IPS-20b (cell line): ENCODE results near the gene ADGRF1.
"Not testable (repeated sequence)": the region's sequence is repeated elsewhere in the genome, so short reads cannot be mapped to it uniquely, and the experiment has no call there.

Source experiments
- H3K27ac ChIP-seq: one replicate; pipeline ENCODE4 v1.5.1; 2013; ENCODE audit warnings: low read length
- H3K27me3 ChIP-seq: 2 replicates; pipeline ENCODE4 v1.6.1; 2013; ENCODE audit warnings: mild to moderate bottlenecking, low read length, inconsistent platforms; ENCODE audit not compliant: insufficient read depth
- H3K36me3 ChIP-seq: 2 replicates; pipeline ENCODE4 v1.6.1; 2013; ENCODE audit warnings: low read depth, mild to moderate bottlenecking, inconsistent platforms, low read length, moderate library complexity; ENCODE audit not compliant: insufficient read depth
- H3K4me1 ChIP-seq: 2 replicates; pipeline ENCODE4 v1.6.1; 2013; ENCODE audit warnings: mild to moderate bottlenecking, control low read depth, inconsistent platforms, low read length, moderate library complexity; ENCODE audit not compliant: insufficient read depth
- H3K4me3 ChIP-seq: 2 replicates; pipeline ENCODE4 v1.5.1; 2013; ENCODE audit warnings: mild to moderate bottlenecking, low read length, inconsistent platforms
- H3K9ac ChIP-seq: 2 replicates; pipeline ENCODE4 v1.6.1; 2013; ENCODE audit warnings: low read depth, mild to moderate bottlenecking, inconsistent platforms, low read length, moderate library complexity
- H3K9me3 ChIP-seq: 2 replicates; pipeline ENCODE4 v1.6.1; 2013; ENCODE audit warnings: mild to moderate bottlenecking, low read depth, low read length, inconsistent platforms; ENCODE audit not compliant: insufficient read depth

ADGRF1 gene

DNA sequence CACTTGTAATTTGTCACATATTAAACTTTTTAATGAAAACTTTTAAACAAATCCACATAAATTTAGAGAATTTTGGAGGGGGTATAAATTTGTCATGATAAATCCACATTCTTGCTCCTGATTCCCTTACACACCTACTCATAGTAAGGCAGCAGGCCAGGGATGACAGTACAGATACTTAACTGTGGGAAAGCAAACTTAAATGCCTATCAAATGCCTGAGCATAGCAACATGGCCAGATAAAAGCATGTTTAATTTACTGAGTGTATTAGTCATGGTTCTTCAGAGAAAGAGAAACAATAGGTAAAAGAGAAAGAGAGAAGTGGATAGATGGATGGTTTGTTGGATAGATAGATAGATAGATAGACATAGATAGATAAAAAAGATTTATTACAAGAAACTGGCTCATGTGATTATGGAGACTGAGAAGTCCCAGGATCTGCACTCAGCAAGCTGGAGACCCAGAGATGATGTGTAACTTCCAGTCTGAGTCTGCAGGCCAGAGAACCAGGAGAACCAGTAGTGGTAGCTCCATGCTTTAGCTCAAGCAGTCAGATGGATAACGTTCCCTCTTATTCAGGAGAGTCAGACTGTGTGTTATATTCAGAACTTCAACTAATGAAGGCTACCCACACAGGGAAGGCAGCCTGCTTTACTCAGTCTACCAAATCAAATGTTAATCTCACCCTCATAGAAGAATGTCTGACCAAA lies 15.9 kb upstream of the ADGRF1 start:
- Histone ChIP-seq H3K9me3 (no peaks in the 10 kb centered on the region), H3K36me3 (no peaks in the 10 kb centered on the region), H3K27me3 (no peaks in the 10 kb centered on the region), H3K9ac (no peak overlapping the region), H3K4me1 (no peaks in the 10 kb centered on the region), H3K27ac (no peak overlapping the region), H3K4me3 (no peak overlapping the region)

DNA sequence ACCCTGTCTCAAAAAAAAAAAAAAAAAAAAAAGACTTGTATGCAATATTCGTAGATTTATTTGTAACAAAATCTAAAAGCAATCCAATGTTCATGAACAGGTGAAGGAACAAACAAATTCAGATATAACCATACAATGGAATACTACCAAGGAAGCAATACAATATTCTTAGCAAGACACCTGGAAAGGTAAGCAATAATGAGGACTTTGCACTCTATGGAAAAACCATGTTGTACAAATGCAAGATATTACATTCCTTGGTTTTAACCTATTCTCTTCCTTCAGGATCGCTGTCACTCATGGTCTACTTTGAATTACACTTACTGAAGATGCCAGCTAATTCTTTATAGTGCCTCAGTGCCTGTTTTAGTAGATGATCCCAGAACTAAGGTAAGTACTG lies 14.7 kb upstream of the ADGRF1 start:
- H3K27ac ChIP-seq, result no peak overlapping the region
- no peak overlapping the region for H3K9ac ChIP-seq
- no peak overlapping the region for H3K4me3 ChIP-seq
- no peaks in the 10 kb centered on the region for H3K27me3 ChIP-seq
- no peaks in the 10 kb centered on the region for H3K36me3 ChIP-seq
- H3K9me3 ChIP-seq, result no peaks in the 10 kb centered on the region
- H3K4me1 ChIP-seq, result no peaks in the 10 kb centered on the region

DNA sequence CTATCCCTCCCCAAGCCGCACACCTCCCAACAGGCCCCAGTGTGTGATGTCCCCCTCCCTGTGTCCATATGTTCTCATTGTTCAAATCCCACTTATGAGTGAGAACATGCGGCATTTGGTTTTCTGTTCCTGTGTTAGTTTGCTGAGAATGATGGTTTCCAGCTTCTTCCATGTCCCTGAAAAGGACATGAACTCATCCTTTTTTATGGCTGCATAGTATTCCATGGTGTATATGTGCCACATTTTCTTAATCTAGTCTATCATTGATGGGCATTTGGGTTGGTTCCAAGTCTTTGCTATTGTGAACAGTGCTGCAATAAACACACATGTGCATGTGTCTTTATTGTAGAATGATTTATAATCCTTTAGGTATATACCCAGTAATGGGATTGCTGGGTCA lies 12.2 kb upstream of the ADGRF1 start:
- not testable (repeated sequence) for H3K27me3 ChIP-seq, H3K27ac ChIP-seq, H3K4me1 ChIP-seq, H3K9me3 ChIP-seq, H3K9ac ChIP-seq, H3K4me3 ChIP-seq, H3K36me3 ChIP-seq

DNA sequence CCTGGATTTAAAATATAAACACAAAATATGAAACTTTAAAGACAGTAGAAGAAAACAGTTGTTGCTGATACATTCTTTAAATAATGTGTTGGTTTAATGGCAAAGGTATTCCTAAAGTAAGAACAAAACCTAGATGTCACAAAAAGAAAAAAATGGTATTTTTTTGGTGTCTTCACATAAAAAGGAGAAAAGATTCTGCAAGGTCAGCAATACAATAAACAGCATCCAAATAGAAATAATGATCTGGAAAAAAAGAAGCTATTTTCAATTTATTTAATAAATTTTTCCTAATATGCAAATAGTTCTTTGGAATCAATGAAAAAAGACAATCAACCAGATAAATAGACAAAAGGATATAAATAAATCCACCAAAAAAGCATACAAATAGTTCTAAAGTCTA lies 6.5 kb upstream of the ADGRF1 start:
- Histone ChIP-seq H3K4me1 (0 out of 2 replicates have a peak, but pooled peaks cover 2% of the 10 kb centered on the region), H3K9me3 (no peaks in the 10 kb centered on the region; the same call in 1 of the 2 replicates), H3K27ac (no peak overlapping the region), H3K36me3 (no peaks in the 10 kb centered on the region), H3K9ac (no peak overlapping the region), H3K27me3 (no peaks in the 10 kb centered on the region), H3K4me3 (no peak overlapping the region)

DNA sequence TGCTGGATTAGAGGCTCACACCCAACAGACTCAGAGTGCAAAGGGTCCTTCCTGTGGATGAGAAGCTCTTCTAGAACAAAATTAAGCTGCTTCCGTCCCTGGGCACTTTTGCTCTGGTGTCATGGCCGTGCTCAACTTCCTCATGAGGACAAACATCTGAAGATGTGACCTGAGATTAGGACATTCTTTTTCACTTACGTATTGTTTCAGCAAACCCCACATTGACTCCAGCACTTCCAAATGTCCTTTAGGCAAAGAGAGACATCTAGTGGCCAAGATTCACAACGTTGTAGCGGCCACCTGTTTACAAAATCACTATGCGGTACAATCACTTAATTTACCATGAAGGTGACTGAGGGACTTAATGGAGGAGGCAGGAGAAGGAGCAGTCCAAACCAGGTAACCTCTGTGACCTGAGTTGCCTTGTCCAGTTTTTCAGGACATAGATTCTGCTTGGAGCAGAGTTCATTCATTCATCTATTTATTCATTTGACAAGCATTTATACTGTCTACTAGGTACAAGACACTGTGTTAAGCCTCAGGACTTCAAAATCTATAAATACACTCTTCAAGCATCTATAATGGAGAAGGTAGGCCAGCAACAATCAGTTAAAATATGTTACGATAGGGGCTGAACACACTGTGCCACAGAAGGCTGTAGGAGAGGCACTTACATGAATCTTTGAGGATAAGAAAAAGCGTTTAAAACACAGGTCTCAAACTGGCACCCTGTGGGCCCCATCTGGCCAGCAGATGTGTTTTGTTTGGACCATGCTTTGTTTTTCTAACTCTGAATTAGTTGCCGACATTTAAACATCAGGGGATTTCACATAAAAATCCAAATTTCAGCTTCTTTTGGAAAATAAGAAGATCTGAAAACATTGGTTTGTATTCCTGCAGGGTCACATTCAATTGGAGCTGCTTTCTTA lies 5.6 kb upstream of the ADGRF1 start:
- Histone ChIP-seq H3K9me3 (no peaks in the 10 kb centered on the region; the same call in 1 of the 2 replicates), H3K27me3 (no peaks in the 10 kb centered on the region), H3K27ac (no peak overlapping the region), H3K4me1 (0 out of 2 replicates have a peak, but pooled peaks cover 2% of the 10 kb centered on the region), H3K4me3 (no peak overlapping the region), H3K36me3 (no peaks in the 10 kb centered on the region), H3K9ac (no peak overlapping the region)

DNA sequence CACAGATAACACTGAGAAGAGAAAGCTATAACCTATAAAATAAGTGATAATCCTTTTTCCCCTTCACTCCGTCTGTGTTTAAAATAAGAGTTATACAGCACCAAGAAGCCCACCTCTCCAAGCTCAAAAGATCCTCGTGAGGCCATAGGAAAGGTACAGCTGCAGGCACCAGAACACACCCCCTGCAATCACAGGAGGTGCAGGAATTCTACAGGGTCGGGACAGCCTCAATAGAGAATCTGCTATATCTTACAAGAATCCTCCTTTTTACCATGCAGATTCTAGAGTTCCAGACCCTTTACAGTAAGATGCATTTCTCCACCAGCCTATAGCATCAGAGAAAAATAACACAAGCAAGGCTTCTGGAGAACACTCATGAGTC lies 5.0 kb upstream of the ADGRF1 start:
- H3K4me1 ChIP-seq, result 0 out of 2 replicates have a peak, but pooled peaks cover 2% of the 10 kb centered on the region
- H3K4me3 ChIP-seq, result no peak overlapping the region
- no peaks in the 10 kb centered on the region for H3K27me3 ChIP-seq
- H3K9ac ChIP-seq, result no peak overlapping the region
- no peaks in the 10 kb centered on the region; the same call in 1 of the 2 replicates for H3K9me3 ChIP-seq
- H3K36me3 ChIP-seq, result no peaks in the 10 kb centered on the region
- H3K27ac ChIP-seq, result no peak overlapping the region

DNA sequence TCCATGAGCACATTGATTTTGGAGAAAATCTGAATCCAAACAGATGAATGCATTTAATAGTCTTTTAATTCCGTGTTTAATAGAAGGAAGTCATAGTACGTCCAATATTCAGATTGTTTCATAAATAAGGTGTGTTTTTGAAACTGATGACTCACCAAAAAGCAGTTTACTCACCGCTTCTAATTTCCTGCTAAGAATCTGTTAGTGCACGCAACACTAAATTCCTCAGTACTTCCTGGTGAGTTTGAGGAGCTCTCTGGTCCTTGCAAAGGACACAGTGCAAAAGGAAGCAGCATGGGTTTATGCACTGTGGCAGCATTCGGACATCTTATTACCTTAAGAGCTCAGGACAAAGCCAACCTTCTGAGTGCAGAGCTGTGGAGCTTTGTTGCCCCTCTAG lies 2.3 kb upstream of the ADGRF1 start:
- 0 out of 2 replicates have a peak, but pooled peaks cover 2% of the 10 kb centered on the region for H3K4me1 ChIP-seq
- H3K27me3 ChIP-seq, result no peaks in the 10 kb centered on the region
- H3K4me3 ChIP-seq, result no peak overlapping the region
- no peak overlapping the region for H3K27ac ChIP-seq
- H3K9ac ChIP-seq, result no peak overlapping the region
- no peaks in the 10 kb centered on the region for H3K36me3 ChIP-seq
- H3K9me3 ChIP-seq, result no peaks in the 10 kb centered on the region; the same call in 1 of the 2 replicates

DNA sequence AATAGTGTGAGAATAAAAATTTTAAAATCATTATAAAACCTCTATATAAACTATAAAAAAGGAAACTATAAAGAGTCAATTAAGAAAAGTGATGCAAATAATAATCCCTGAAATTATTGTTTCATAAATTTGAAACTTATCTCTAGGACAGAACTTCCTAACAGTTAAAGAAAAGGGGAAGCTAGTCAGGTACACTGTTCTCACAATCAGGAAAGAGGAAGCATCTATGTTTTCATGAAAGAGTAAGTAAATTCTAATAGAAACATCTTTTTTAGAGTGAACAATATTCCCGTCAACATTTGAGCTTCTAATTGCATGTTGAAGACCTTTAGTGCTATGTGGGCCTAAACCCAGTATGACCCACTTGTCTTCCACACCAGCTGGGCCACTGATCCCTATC lies 1.2 kb upstream of the ADGRF1 start:
- Histone ChIP-seq H3K9ac (no peak overlapping the region), H3K4me3 (no peak overlapping the region), H3K27me3 (no peaks in the 10 kb centered on the region), H3K27ac (no peak overlapping the region), H3K4me1 (0 out of 2 replicates have a peak, but pooled peaks cover 2% of the 10 kb centered on the region), H3K36me3 (no peaks in the 10 kb centered on the region), H3K9me3 (no peaks in the 10 kb centered on the region; the same call in 1 of the 2 replicates)

DNA sequence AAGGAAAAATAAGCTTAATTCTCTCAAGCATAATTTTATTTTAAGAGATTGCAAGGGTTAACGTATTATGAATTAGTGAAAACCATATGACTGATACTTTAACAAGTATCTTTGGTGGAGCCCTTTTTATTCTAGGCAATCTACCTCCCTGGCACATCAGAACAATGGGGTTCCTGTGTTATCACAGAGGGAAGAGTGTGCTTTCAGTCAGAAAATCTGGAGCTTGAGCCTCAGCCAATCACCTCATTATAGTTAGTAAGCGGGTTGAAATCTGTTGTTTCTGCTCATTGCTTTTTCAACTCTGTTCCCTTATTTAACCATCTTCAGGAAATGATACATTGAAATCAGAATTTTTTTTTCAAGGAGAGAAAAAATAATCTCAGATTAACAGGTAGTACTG lies 391 bp downstream of the ADGRF1 start:
- H3K36me3 ChIP-seq, result no peaks in the 10 kb centered on the region
- H3K4me3 ChIP-seq, result no peak overlapping the region
- no peaks in the 10 kb centered on the region for H3K27me3 ChIP-seq
- H3K27ac ChIP-seq, result no peak overlapping the region
- no peaks in the 10 kb centered on the region for H3K4me1 ChIP-seq
- no peaks in the 10 kb centered on the region; the same call in 1 of the 2 replicates for H3K9me3 ChIP-seq
- no peak overlapping the region for H3K9ac ChIP-seq

DNA sequence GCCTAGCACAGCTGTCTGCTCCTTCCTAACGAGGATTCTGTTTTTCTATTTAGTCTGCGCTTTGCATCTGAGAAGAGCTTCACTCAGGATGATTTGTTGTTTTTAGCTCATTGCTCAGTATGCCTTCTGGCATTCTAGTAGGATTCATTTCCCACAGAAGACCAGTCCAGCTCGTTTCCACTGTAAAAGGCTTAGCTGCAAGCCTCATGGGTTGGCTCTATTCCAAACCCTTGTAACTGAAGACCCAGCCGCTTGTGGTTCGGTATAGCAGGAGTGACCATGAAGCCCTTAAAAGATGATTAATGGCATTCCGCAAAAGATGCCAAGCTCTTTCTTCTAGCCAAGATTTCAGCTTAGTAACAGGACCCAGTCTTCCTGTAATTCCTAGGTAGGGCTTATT lies 7.2 kb downstream of the ADGRF1 start:
- Histone ChIP-seq H3K4me1 (peaks cover 6% of the 10 kb centered on the region), H3K9me3 (no peaks in the 10 kb centered on the region), H3K27me3 (no peaks in the 10 kb centered on the region), H3K36me3 (no peaks in the 10 kb centered on the region), H3K9ac (no peak overlapping the region), H3K4me3 (no peak overlapping the region), H3K27ac (no peak overlapping the region)

DNA sequence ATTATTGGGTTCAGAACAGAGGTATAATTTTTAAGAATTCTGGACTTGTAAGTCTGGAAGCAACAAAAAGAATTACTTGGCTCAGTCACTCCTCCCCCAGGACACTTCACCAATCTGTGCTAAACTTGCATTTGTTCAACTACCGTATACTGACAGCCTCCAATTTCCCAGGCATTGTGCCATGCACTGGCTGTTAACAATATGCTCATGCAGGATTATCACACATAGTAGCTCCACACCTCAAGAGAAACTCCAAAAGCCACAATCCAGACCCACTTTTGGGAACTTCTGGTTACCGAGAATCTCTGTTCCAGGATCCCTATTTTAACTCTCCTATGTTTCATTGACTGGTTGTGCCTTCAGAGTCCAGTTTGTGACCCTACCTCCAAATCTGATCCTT lies 7.7 kb downstream of the ADGRF1 start:
- Histone ChIP-seq H3K27me3 (no peaks in the 10 kb centered on the region), H3K36me3 (no peaks in the 10 kb centered on the region), H3K9ac (no peak overlapping the region), H3K27ac (no peak overlapping the region), H3K9me3 (no peaks in the 10 kb centered on the region), H3K4me3 (no peak overlapping the region), H3K4me1 (peaks cover 6% of the 10 kb centered on the region)
